ENCODE measurements around the gene JCHAIN.

GRCh38 chr4:70691661-70692060 is 25.4 kb upstream of the JCHAIN start:
- TF ChIP-seq CTCF (optimal IDR thresholded peaks at IDR 0.05 in 1 of 3, IDR thresholded peaks at IDR 0.05 in 1 of 3, conservative IDR thresholded peaks at IDR 0.05 in 1 of 3; ENCODE audit: extremely low read depth in 1 of 3, insufficient read depth in 2 of 3, low read length in 3 of 3) (no peak), EZH2 (IDR thresholded peaks at IDR 0.05; ENCODE audit: low read length) (no peak)

All from keratinocyte (primary cell).